ENCODE data around the gene REG1B. TPM values are rescaled to one million over a fixed set of nuclear protein-coding genes. Genes with fewer than 3 reads are reported as not detected.

The REG1B gene
- total RNA-seq, 1 donor from 2014 or later, result not detected

- H3K9me3 Mint-ChIP-seq (ENCODE audit: unreplicated experiment), result peaks cover 7% of the 10 kb centered on the region
- no peaks in the 10 kb centered on the region for H3K27me3 Mint-ChIP-seq (ENCODE audit: unreplicated experiment)
- H3K27ac Mint-ChIP-seq (ENCODE audit: unreplicated experiment), result no peak overlapping the region
- H3K36me3 Mint-ChIP-seq (ENCODE audit: unreplicated experiment), result no peaks in the 10 kb centered on the region
- H3K4me1 Mint-ChIP-seq (ENCODE audit: unreplicated experiment), result no peaks in the 10 kb centered on the region
- TF ChIP-seq, protein P1, sequence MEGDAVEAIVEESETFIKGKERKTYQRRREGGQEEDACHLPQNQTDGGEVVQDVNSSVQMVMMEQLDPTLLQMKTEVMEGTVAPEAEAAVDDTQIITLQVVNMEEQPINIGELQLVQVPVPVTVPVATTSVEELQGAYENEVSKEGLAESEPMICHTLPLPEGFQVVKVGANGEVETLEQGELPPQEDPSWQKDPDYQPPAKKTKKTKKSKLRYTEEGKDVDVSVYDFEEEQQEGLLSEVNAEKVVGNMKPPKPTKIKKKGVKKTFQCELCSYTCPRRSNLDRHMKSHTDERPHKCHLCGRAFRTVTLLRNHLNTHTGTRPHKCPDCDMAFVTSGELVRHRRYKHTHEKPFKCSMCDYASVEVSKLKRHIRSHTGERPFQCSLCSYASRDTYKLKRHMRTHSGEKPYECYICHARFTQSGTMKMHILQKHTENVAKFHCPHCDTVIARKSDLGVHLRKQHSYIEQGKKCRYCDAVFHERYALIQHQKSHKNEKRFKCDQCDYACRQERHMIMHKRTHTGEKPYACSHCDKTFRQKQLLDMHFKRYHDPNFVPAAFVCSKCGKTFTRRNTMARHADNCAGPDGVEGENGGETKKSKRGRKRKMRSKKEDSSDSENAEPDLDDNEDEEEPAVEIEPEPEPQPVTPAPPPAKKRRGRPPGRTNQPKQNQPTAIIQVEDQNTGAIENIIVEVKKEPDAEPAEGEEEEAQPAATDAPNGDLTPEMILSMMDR (IDR thresholded peaks at IDR 0.05), result no peak
- DNase-seq (ENCODE audit: extremely low spot score, unreplicated experiment), result no peak
- H3K4me3 Mint-ChIP-seq (ENCODE audit: unreplicated experiment), result no peak overlapping the region
Observed at GRCh38 chr2:79125721-79125985, 37.9 kb upstream of the REG1B start.

GRCh38 chr2:79124907-79125720 is 37.3 kb upstream of the REG1B start:
- no peaks in the 10 kb centered on the region for H3K27me3 Mint-ChIP-seq (ENCODE audit: unreplicated experiment)
- no peaks in the 10 kb centered on the region for H3K36me3 Mint-ChIP-seq (ENCODE audit: unreplicated experiment)
- no peak overlapping the region for H3K27ac Mint-ChIP-seq (ENCODE audit: unreplicated experiment)
- H3K4me1 Mint-ChIP-seq (ENCODE audit: unreplicated experiment), result no peaks in the 10 kb centered on the region
- no peak for DNase-seq (ENCODE audit: extremely low spot score, unreplicated experiment)
- peaks cover 7% of the 10 kb centered on the region for H3K9me3 Mint-ChIP-seq (ENCODE audit: unreplicated experiment)
- no peak overlapping the region for H3K4me3 Mint-ChIP-seq (ENCODE audit: unreplicated experiment)
- TF ChIP-seq, protein P1 (IDR thresholded peaks at IDR 0.05), result no peak

DNA sequence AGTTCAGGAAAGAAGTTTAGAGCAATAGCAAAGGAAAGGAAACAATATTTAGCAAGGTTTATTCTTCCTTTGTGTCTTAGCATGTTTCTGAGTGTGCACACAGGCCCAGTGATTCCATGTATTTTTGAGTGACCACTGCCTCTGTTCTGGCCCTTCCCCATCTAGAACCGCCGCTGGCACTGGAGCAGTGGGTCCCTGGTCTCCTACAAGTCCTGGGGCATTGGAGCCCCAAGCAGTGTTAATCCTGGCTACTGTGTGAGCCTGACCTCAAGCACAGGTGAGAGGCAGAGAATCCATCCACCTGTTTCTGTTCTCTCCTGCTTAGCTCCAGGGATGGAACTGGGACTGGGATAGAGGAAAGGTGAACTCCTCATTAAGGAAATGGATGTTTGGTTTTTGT is 34.9 kb upstream of the REG1B start:
- Mint-ChIP-seq H3K27me3 (ENCODE audit: unreplicated experiment) (no peaks in the 10 kb centered on the region), H3K4me3 (ENCODE audit: unreplicated experiment) (no peak overlapping the region), H3K9me3 (ENCODE audit: unreplicated experiment) (peaks cover 7% of the 10 kb centered on the region), H3K36me3 (ENCODE audit: unreplicated experiment) (no peaks in the 10 kb centered on the region), H3K4me1 (ENCODE audit: unreplicated experiment) (no peaks in the 10 kb centered on the region), H3K27ac (ENCODE audit: unreplicated experiment) (no peak overlapping the region)
- no peak for DNase-seq (ENCODE audit: extremely low spot score, unreplicated experiment)
- TF ChIP-seq, protein P1 (IDR thresholded peaks at IDR 0.05), result no peak

DNA sequence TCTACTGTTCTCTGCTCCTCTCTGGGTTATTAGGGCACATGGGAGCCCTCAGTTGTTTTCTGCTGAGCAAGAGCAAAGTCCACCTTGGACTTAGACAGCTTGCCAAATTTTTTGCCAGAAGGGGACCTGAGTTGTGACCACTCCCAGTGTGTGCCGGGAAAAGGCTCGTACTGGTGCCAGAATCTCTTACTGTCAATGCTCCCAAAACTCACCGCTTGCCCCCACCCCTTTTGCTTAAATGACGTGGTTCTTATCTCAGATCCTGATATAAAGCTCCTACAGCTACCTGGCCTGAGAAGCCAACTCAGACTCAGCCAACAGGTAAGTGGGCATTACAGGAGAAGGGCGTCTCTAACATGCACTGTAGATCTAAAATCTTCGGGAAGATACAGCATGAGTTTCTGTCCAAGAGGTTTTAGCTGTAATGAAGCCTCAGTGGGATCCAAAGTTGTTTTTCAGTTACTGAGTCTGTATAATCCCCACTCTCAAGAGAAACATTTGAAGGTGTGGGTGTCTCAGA is 32.5 kb upstream of the REG1B start, which contains the start of gene REG1A:
TSS of gene REG1A (plus strand) at position 295 of the 520 bp plus-strand sequence. CDS start 374 bp downstream, outside the sequence.
- TF ChIP-seq, protein P1 (IDR thresholded peaks at IDR 0.05), result no peak
- no peak for DNase-seq (ENCODE audit: extremely low spot score, unreplicated experiment)
- H3K4me1 Mint-ChIP-seq (ENCODE audit: unreplicated experiment), result no peaks in the 10 kb centered on the region
- no peak within 1 kb of the TSS for H3K4me3 Mint-ChIP-seq (ENCODE audit: unreplicated experiment)
- no peaks in the 10 kb centered on the region for H3K36me3 Mint-ChIP-seq (ENCODE audit: unreplicated experiment)
- H3K27me3 Mint-ChIP-seq (ENCODE audit: unreplicated experiment), result no peaks in the 10 kb centered on the region
- H3K9me3 Mint-ChIP-seq (ENCODE audit: unreplicated experiment), result peaks cover 7% of the 10 kb centered on the region
- no peak within 1 kb of the TSS for H3K27ac Mint-ChIP-seq (ENCODE audit: unreplicated experiment)

Measured in osteocyte (in vitro differentiated cells).